SK-N-SH treated with all-trans-retinoic acid at 6 μM for 48 hours (cell line): ENCODE results near the gene ARPC5L.

Experiments used
- ATAC-seq: fragments of 200-7000 bp; cut with Tn5 transposase; 3 replicates; pipeline ENCODE4 v1.9.1; 2020; ENCODE audit warnings: mild to moderate bottlenecking, moderate library complexity
- ARNTL ChIP-seq: fragments of 450-650 bp; formaldehyde crosslinking; IDR thresholded peaks from 2 replicates; pipeline ENCODE4 v1.5.0; 2020; ENCODE audit warnings: low read depth, mild to moderate bottlenecking, moderate library complexity, borderline replicate concordance
- BACH2 ChIP-seq: fragments of 250-450 bp; sonication (Bioruptor Pico); IDR thresholded peaks from 2 replicates; pipeline ENCODE4 v1.9.0; 2021; ENCODE audit warnings: mild to moderate bottlenecking, borderline replicate concordance
- CREB5 ChIP-seq: fragments of 250-450 bp; sonication (Bioruptor Pico); IDR thresholded peaks from 2 replicates; pipeline ENCODE4 v1.5.1; 2020; ENCODE audit warnings: low read depth, mild to moderate bottlenecking, moderate library complexity
- CSDC2 ChIP-seq: fragments of 250-450 bp; sonication (Bioruptor Pico); IDR thresholded peaks from 2 replicates; pipeline ENCODE4 v1.5.0; 2020; ENCODE audit warnings: mild to moderate bottlenecking, moderate library complexity
- CSRNP3 ChIP-seq: fragments of 250-450 bp; sonication (Bioruptor Pico); IDR thresholded peaks from 2 replicates; pipeline ENCODE4 v1.5.1; 2021; ENCODE audit warnings: mild to moderate bottlenecking, moderate library complexity
- ESRRG ChIP-seq: fragments of 250-450 bp; sonication (Bioruptor Pico); IDR thresholded peaks from 2 replicates; pipeline ENCODE4 v1.6.1; 2021; ENCODE audit warnings: mild to moderate bottlenecking
- GLIS3 ChIP-seq: fragments of 250-450 bp; sonication (Bioruptor Pico); IDR thresholded peaks from 2 replicates; pipeline ENCODE4 v1.5.0; 2020; ENCODE audit warnings: mild to moderate bottlenecking, moderate library complexity
- ISL1 ChIP-seq: fragments of 250-450 bp; sonication (Bioruptor Pico); IDR thresholded peaks from 2 replicates; pipeline ENCODE4 v2.1.2; 2022; ENCODE audit warnings: mild to moderate bottlenecking, moderate library complexity
- OSR1 ChIP-seq: fragments of 250-450 bp; sonication (Bioruptor Pico); IDR thresholded peaks from 2 replicates; pipeline ENCODE4 v1.8.0; 2022; ENCODE audit warnings: moderate library complexity, mild to moderate bottlenecking, inconsistent platforms
- PATZ1 ChIP-seq: fragments of 250-450 bp; sonication (Bioruptor Pico); IDR thresholded peaks from 2 replicates; pipeline ENCODE4 v1.8.0; 2020; ENCODE audit warnings: mild to moderate bottlenecking, moderate library complexity, borderline replicate concordance
- PPARA ChIP-seq: fragments of 250-450 bp; sonication (Bioruptor Pico); IDR thresholded peaks from 2 replicates; pipeline ENCODE4 v1.5.0; 2020; ENCODE audit warnings: mild to moderate bottlenecking, borderline replicate concordance
- RARB ChIP-seq: fragments of 250-450 bp; sonication (Bioruptor Pico); IDR thresholded peaks from 2 replicates; pipeline ENCODE4 v1.8.0; 2021; ENCODE audit warnings: mild to moderate bottlenecking, moderate library complexity
- SNAI2 ChIP-seq: fragments of 250-450 bp; sonication (Bioruptor Pico); IDR thresholded peaks from 2 replicates; pipeline ENCODE4 v1.5.0; 2020; ENCODE audit warnings: mild to moderate bottlenecking, moderate library complexity
- TCF4 ChIP-seq: fragments of 250-450 bp; sonication (Bioruptor Pico); IDR thresholded peaks from 2 replicates; pipeline ENCODE4 v1.8.0; 2021; ENCODE audit warnings: mild to moderate bottlenecking, moderate library complexity, borderline replicate concordance
- TOX ChIP-seq: fragments of 250-450 bp; sonication (Bioruptor Pico); IDR thresholded peaks from 2 replicates; pipeline ENCODE4 v1.8.0; 2021; ENCODE audit warnings: mild to moderate bottlenecking, moderate library complexity, borderline replicate concordance
- TSHZ2 ChIP-seq: fragments of 250-450 bp; sonication (Bioruptor Pico); IDR thresholded peaks from 2 replicates; pipeline ENCODE4 v1.5.0; 2020; ENCODE audit warnings: mild to moderate bottlenecking, moderate library complexity
- ZC3H10 ChIP-seq: fragments of 250-450 bp; sonication (Bioruptor Pico); IDR thresholded peaks from 2 replicates; pipeline ENCODE4 v1.5.1; 2021; ENCODE audit warnings: mild to moderate bottlenecking, moderate library complexity
- ZFP3 ChIP-seq: fragments of 250-450 bp; sonication (Bioruptor Pico); IDR thresholded peaks from 2 replicates; pipeline ENCODE4 v1.5.0; 2020; ENCODE audit warnings: mild to moderate bottlenecking, moderate library complexity
- ZFP30 ChIP-seq: fragments of 450-650 bp; formaldehyde crosslinking; IDR thresholded peaks from 2 replicates; pipeline ENCODE4 v1.5.0; 2022; ENCODE audit warnings: mild to moderate bottlenecking, moderate library complexity
- ZNF565 ChIP-seq: fragments of 450-650 bp; formaldehyde crosslinking; conservative IDR thresholded peaks from 2 replicates; pipeline ENCODE4 v1.5.0; 2020; ENCODE audit warnings: low read depth, mild to moderate bottlenecking, moderate library complexity
- ZNF70 ChIP-seq: fragments of 450-650 bp; formaldehyde crosslinking; IDR thresholded peaks from 2 replicates; pipeline ENCODE4 v1.5.0; 2020; ENCODE audit warnings: mild to moderate bottlenecking, moderate library complexity
- ZNF8 ChIP-seq: fragments of 450-650 bp; formaldehyde crosslinking; IDR thresholded peaks from 2 replicates; pipeline ENCODE4 v1.5.0; 2020; ENCODE audit warnings: mild to moderate bottlenecking, moderate library complexity

Gene ARPC5L

GRCh38 chr9:124880501-124880900, 18.6 kb downstream of the ARPC5L start:
- TF ChIP-seq ZFP30 (CRISPR knock-in tag): no peak
- no peak for TF ChIP-seq ZNF8
- TF ChIP-seq TOX (CRISPR knock-in tag): no peak
- no peak for TF ChIP-seq ISL1 (CRISPR knock-in tag)
- no peak for TF ChIP-seq CSDC2 (CRISPR knock-in tag)
- no peak for ATAC-seq

- no peak for ATAC-seq
These were observed 19.3 kb downstream of the ARPC5L start for GRCh38 chr9:124881138-124881743.

GRCh38 chr9:124882231-124882630, 20.3 kb downstream of the ARPC5L start:
- no peak for TF ChIP-seq CSRNP3 (CRISPR knock-in tag)
- no peak for TF ChIP-seq PPARA (CRISPR knock-in tag)
- TF ChIP-seq TOX (CRISPR knock-in tag): no peak
- no peak for TF ChIP-seq ZNF8
- no peak for TF ChIP-seq GLIS3 (CRISPR knock-in tag)
- no peak for TF ChIP-seq TCF4 (CRISPR knock-in tag)
- no peak for TF ChIP-seq ZFP30 (CRISPR knock-in tag)
- no peak for TF ChIP-seq OSR1
- no peak for TF ChIP-seq PATZ1 (CRISPR knock-in tag)
- no peak for TF ChIP-seq SNAI2 (CRISPR knock-in tag)
- TF ChIP-seq ARNTL (CRISPR knock-in tag): no peak
- no peak for TF ChIP-seq ZC3H10
- TF ChIP-seq TSHZ2 (CRISPR knock-in tag): no peak
- TF ChIP-seq ZFP3 (CRISPR knock-in tag): no peak
- no peak for TF ChIP-seq CREB5 (CRISPR knock-in tag)
- no peak for TF ChIP-seq ZNF70 (CRISPR knock-in tag)
- no peak for TF ChIP-seq BACH2
- TF ChIP-seq, all 23 proteins: peak for 0
- ATAC-seq: no peak

More at GRCh38 chr9:124881138-124881743, 19.3 kb downstream of the ARPC5L start:
- TF ChIP-seq SNAI2 (CRISPR knock-in tag) (no peak), ZFP3 (CRISPR knock-in tag) (no peak), ISL1 (CRISPR knock-in tag) (no peak), RARB (no peak), CSDC2 (CRISPR knock-in tag) (no peak)

- TF ChIP-seq ZFP3 (CRISPR knock-in tag) (no peak), CSRNP3 (CRISPR knock-in tag) (no peak), OSR1 (no peak), PATZ1 (CRISPR knock-in tag) (no peak), TOX (CRISPR knock-in tag) (no peak), ZFP30 (CRISPR knock-in tag) (no peak), ZC3H10 (no peak), SNAI2 (CRISPR knock-in tag) (no peak), CSDC2 (CRISPR knock-in tag) (no peak), ZNF565 (CRISPR knock-in tag) (no peak), PPARA (CRISPR knock-in tag) (no peak), GLIS3 (CRISPR knock-in tag) (no peak), ESRRG (CRISPR knock-in tag) (no peak), ISL1 (CRISPR knock-in tag) (no peak), BACH2 (no peak)
- no peak for ATAC-seq
These were observed 22.4 kb downstream of the ARPC5L start for GRCh38 chr9:124884376-124884775.
